HEK293 (cell line): ENCODE measurements around the gene XIRP2.

Experiments
- ATF2 ChIP-seq: fragments of 450-650 bp; formaldehyde crosslinking; IDR thresholded peaks from 2 replicates; pipeline ENCODE4 v1.5.1; 2016; ENCODE audit warnings: missing biosample characterization, missing genetic modification characterization, low read depth
- CTCF ChIP-seq: fragments of 450-650 bp; formaldehyde crosslinking; IDR thresholded peaks from 2 replicates; pipeline ENCODE4 v1.5.1; 2016; ENCODE audit warnings: missing biosample characterization, missing genetic modification characterization
- SP3 ChIP-seq: fragments of 450-650 bp; formaldehyde crosslinking; IDR thresholded peaks from 2 replicates; pipeline ENCODE4 v1.5.1; 2016; ENCODE audit warnings: missing biosample characterization, missing genetic modification characterization
- ZNF169 ChIP-seq: fragments of 450-650 bp; formaldehyde crosslinking; IDR thresholded peaks from 2 replicates; pipeline ENCODE4 v1.5.1; 2016; ENCODE audit warnings: missing biosample characterization, missing genetic modification characterization
- ZNF501 ChIP-seq: fragments of 450-650 bp; formaldehyde crosslinking; IDR thresholded peaks from 2 replicates; pipeline ENCODE4 v1.5.1; 2016; ENCODE audit warnings: missing biosample characterization, missing genetic modification characterization
- ZNF510 ChIP-seq: fragments of 450-650 bp; formaldehyde crosslinking; IDR thresholded peaks from 2 replicates; pipeline ENCODE4 v1.5.1; 2018; ENCODE audit warnings: mild to moderate bottlenecking, missing genetic modification characterization, missing biosample characterization; ENCODE audit not compliant: insufficient replicate concordance
- ZNF624 ChIP-seq: fragments of 450-650 bp; formaldehyde crosslinking; IDR thresholded peaks from 2 replicates; pipeline ENCODE4 v1.5.1; 2017; ENCODE audit warnings: missing biosample characterization, missing genetic modification characterization

GRCh38 chr2:166984188-166984587 lies 95.9 kb downstream of the XIRP2 start:
- no peak for TF ChIP-seq ZNF510 (tag by site-specific recombination)
- no peak for TF ChIP-seq SP3 (tag by site-specific recombination)
- TF ChIP-seq ZNF169 (tag by site-specific recombination): no peak
- TF ChIP-seq ZNF501 (tag by site-specific recombination): no peak
- no peak for TF ChIP-seq CTCF (tag by site-specific recombination)
- TF ChIP-seq ZNF624: no peak
- TF ChIP-seq ATF2 (tag by site-specific recombination): no peak
